Cardiac fibroblast (primary cell): ENCODE measurements around the gene LDB1.
A peak's percentile ranks its signal among the peaks of the same experiment; 100 is the strongest.

Source experiments
- DNase-seq, 2 donors: peaks; one replicate each; pipeline versions ENCODE4 v3.0.0 to v3.0.0-alpha.2; 2010; ENCODE audit warnings: low read depth in 2 of 2
- H3K4me3 ChIP-seq, 2 donors: replicated peaks in 1 of 2; 1 replicate in 1 of 2; 2 replicates in 1 of 2; pipeline ENCODE4 v1.5.1; 2011; ENCODE audit warnings: low read depth in 2 of 2, low read length in 2 of 2, mild to moderate bottlenecking in 2 of 2, moderate library complexity in 1 of 2
- TF ChIP-seq, protein P1 (sequence below): IDR thresholded peaks from one replicate; pipeline ENCODE4 v1.5.1; 2011; ENCODE audit warnings: low read depth, mild to moderate bottlenecking, low read length, inconsistent platforms

The LDB1 gene

DNA sequence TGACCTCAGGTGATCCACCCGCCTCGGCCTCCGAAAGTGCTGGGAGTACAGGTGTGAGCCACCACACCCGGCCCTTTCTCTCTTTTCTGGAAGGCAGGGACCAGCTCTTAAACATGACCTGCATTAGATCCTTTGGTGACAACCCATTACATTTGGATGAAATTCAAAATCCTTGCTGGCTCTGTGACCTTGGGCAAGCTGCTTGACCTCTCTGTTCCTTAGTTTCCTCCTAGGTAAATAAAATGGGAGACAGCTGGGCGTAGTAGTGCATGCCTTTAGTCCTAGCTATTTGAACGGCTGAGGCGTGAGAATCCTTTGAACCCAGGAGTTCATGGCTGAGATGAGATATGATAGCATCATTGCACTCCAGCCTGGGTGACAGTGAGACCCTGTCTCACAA is 23.7 kb downstream of the LDB1 start:
- TF ChIP-seq, protein P1, sequence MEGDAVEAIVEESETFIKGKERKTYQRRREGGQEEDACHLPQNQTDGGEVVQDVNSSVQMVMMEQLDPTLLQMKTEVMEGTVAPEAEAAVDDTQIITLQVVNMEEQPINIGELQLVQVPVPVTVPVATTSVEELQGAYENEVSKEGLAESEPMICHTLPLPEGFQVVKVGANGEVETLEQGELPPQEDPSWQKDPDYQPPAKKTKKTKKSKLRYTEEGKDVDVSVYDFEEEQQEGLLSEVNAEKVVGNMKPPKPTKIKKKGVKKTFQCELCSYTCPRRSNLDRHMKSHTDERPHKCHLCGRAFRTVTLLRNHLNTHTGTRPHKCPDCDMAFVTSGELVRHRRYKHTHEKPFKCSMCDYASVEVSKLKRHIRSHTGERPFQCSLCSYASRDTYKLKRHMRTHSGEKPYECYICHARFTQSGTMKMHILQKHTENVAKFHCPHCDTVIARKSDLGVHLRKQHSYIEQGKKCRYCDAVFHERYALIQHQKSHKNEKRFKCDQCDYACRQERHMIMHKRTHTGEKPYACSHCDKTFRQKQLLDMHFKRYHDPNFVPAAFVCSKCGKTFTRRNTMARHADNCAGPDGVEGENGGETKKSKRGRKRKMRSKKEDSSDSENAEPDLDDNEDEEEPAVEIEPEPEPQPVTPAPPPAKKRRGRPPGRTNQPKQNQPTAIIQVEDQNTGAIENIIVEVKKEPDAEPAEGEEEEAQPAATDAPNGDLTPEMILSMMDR = no peak
- no peak overlapping the region for H3K4me3 ChIP-seq
- DNase-seq = no peak

DNA sequence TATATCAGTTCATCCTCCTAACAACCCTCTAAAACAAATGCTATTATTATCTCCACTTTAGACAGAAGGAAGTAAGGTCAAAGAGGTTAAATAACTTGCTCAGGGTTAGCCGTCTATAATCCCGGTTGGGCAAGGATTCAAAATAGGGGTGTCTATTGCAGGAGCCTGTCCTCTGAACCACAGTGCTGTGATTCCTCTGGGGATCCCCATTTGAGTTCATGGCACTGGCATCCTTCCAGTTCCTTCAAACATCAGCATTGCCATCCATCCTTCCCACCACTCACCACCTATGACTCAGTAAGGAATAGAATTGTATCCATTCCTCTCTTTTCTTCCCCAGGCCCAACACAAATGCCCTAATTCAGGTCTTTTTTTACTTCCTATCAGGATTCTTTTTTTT is 29.4 kb downstream of the LDB1 start:
- TF ChIP-seq, protein P1 = no peak
- DNase-seq = peak in 1 of 2 donors; percentile 28
- H3K4me3 ChIP-seq = no peak overlapping the region

DNA sequence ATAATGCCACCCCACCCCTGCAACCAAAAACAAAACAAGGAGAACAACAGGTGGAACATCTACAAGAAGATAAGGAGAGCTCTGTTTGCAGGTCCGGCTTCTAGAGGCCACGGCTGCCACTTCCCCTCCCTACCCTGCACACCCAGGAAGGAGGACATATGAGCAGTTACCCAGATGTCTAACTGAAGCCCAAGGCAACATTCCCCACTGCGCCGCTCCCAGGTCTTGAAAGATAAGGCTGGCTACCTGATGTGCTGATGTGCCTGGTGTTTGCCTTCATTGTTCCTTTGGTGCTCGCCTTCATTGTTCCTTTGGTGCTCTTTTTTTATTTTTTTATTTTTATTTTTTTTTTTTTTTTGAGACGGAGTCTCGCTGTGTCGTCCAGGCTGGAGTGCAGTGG is 34.0 kb downstream of the LDB1 start:
- DNase-seq = no peak
- no peak overlapping the region for H3K4me3 ChIP-seq
- TF ChIP-seq, protein P1 = no peak

DNA sequence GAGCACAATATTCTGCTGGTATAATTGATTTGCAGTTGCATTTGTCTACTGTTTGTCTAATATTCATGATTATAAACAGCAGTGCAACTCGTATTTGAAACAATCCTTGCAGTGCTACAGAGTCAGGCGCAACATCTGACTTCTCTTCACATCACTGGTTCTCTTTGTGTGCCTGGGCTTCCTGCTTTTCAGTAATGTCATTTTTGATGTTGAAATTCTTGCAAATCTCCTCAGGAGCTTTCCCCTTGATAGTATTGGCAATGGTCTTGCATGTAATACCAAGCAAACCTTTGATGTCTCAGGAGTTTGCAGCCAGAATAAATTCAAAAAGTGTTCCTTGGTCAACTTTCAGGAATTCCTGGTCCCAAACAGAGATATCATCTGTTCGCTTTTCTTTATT is 34.8 kb downstream of the LDB1 start:
- DNase-seq = no peak
- H3K4me3 ChIP-seq = no peak overlapping the region
- TF ChIP-seq, protein P1 = no peak

DNA sequence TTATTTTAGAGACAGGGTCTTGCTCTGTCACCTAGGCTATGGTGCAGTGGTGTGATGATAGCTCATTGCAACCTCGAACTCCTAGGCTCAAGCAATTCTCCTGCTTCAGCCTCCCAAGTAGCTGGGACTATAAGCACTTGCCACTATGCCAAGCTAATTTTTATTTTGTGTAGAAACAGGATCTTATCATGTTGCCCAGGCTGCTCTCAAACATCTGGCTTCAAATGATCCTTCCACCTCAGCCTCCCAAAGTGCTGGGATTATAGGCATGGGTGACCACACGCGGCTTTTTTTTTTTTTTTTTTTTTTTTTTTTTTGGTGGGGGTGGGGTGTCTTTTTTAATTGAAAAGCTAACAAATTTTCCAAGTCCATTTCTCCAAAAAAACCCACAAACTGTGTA is 36.6 kb downstream of the LDB1 start:
- TF ChIP-seq, protein P1 = no peak
- H3K4me3 ChIP-seq = no peak overlapping the region
- no peak for DNase-seq

DNA sequence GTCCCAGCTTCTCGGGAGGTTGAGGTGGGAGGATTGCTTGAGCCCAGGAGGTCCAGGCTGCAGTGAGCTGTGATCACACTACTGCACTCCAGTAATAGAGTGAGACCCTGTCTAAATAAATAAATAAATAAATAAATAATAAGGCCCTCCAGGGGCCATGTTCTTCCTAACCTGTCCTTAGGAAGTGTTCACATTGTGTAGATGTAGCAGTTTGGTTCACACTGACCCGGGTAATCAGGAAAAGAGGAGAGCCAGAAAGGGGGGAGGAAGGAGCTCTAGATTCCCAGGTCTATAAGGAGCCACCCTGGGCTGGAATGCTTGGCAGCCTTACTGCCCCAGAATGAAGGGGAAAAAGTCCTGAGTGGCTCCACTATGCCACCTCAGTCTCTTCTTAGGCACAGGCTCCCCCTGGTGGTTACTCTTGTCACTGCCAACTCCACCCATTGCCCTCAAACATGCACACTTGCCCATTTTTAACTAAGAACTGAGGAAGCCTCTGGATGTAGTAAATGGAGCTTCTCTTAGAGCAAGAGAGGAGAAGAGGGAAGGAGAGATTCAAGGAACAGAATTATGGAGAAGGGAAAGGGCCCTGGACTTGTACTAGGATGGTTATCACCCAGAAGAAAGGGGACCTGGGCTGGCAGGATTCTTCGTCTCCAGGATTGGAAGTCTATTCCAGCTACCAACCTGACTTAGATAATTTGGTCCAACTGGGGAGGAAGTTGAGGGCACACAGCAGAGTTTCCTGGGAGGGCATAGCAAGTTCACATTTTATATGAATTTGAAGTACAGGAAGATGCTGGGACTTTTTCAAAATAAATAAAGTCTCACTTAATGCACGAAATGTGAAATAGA is 47.3 kb downstream of the LDB1 start:
- no peak overlapping the region for H3K4me3 ChIP-seq
- peak; percentile 86 to 88 for DNase-seq
- TF ChIP-seq, protein P1 = peak; percentile 91
